ENCODE results near the gene CHIT1.
"Not testable (repeated sequence)": the region's sequence is repeated elsewhere in the genome, so short reads cannot be mapped to it uniquely, and the experiment has no call there.

CHIT1 gene

GRCh38 chr1:203265541-203265940 lies 36.1 kb upstream of the CHIT1 start:
- no peak for DNase-seq

GRCh38 chr1:203264052-203264501 lies 34.6 kb upstream of the CHIT1 start:
- DNase-seq: no peak

- DNase-seq: no peak
These were observed 34.0 kb upstream of the CHIT1 start for GRCh38 chr1:203263496-203263895.

- DNase-seq: not testable (repeated sequence)
These were observed 27.2 kb upstream of the CHIT1 start for GRCh38 chr1:203256636-203257035.

GRCh38 chr1:203254782-203255181 lies 25.3 kb upstream of the CHIT1 start:
- DNase-seq: not testable (repeated sequence)

- no peak for DNase-seq
These were observed 23.2 kb upstream of the CHIT1 start for GRCh38 chr1:203252678-203253077.

- no peak for DNase-seq
These were observed 22.0 kb upstream of the CHIT1 start for GRCh38 chr1:203251466-203251865.

- DNase-seq: no peak
These were observed 21.4 kb upstream of the CHIT1 start for GRCh38 chr1:203250911-203251310.

GRCh38 chr1:203244776-203245175 lies 15.3 kb upstream of the CHIT1 start:
- no peak for DNase-seq

- DNase-seq: not testable (repeated sequence)
These were observed 12.2 kb upstream of the CHIT1 start for GRCh38 chr1:203241708-203242107.

- no peak for DNase-seq
These were observed 10.2 kb upstream of the CHIT1 start for GRCh38 chr1:203239526-203240305.

- DNase-seq: no peak
These were observed 9.6 kb upstream of the CHIT1 start for GRCh38 chr1:203239081-203239480.

- DNase-seq: no peak
These were observed 9.1 kb upstream of the CHIT1 start for GRCh38 chr1:203238535-203238934.

- not testable (repeated sequence) for DNase-seq
These were observed 5.4 kb upstream of the CHIT1 start for GRCh38 chr1:203234901-203235300.

- DNase-seq: no peak
These were observed 803 bp downstream of the CHIT1 start for GRCh38 chr1:203228670-203229069.

GRCh38 chr1:203227371-203228083 lies 1.9 kb downstream of the CHIT1 start:
- no peak for DNase-seq

GRCh38 chr1:203225071-203225470 lies 4.4 kb downstream of the CHIT1 start:
- DNase-seq: no peak

- no peak for DNase-seq
These were observed 6.3 kb downstream of the CHIT1 start for GRCh38 chr1:203223012-203223775.

- DNase-seq: no peak
These were observed 9.5 kb downstream of the CHIT1 start for GRCh38 chr1:203219934-203220333.

- no peak for DNase-seq
These were observed 10.3 kb downstream of the CHIT1 start for GRCh38 chr1:203219171-203219570.

GRCh38 chr1:203217668-203218067 lies 11.8 kb downstream of the CHIT1 start:
- DNase-seq: no peak

- DNase-seq: no peak
These were observed 12.3 kb downstream of the CHIT1 start for GRCh38 chr1:203217139-203217655.

Data from activated CD4-positive, alpha-beta T cell treated with anti-CD3 and anti-CD28 coated beads, Interleukin-2, amount 50 U/mL, for 48 hours (primary cell).